Muscle layer of duodenum (tissue), 2 donors: ENCODE results near the gene CIROP.
A peak's percentile ranks its signal among the peaks of the same experiment; 100 is the strongest.

Experiments
- H3K27ac ChIP-seq: one replicate; pipeline ENCODE4 v1.7.0; 2013; ENCODE audit warnings: mild to moderate bottlenecking, low read length
- H3K27me3 ChIP-seq: one replicate; pipeline ENCODE4 v1.7.0; 2013; ENCODE audit warnings: low read depth, mild to moderate bottlenecking, control low read depth, low read length
- H3K36me3 ChIP-seq, 2 donors: one replicate each; pipeline ENCODE4 v1.7.0; 2013; ENCODE audit warnings: low read length in 2 of 2, control low read depth in 1 of 2, mild to moderate bottlenecking in 1 of 2; ENCODE audit not compliant: insufficient read depth in 2 of 2, control insufficient read depth in 1 of 2
- H3K4me1 ChIP-seq, 2 donors: one replicate each; pipeline ENCODE4 v1.7.0; 2013; ENCODE audit warnings: low read length in 2 of 2, mild to moderate bottlenecking in 2 of 2, control low read depth in 1 of 2, moderate library complexity in 1 of 2; ENCODE audit not compliant: insufficient read depth in 2 of 2, control insufficient read depth in 1 of 2
- H3K4me3 ChIP-seq, 2 donors: one replicate each; pipeline ENCODE4 v1.7.0; 2013; ENCODE audit warnings: low read length in 2 of 2, low read depth in 1 of 2, mild to moderate bottlenecking in 1 of 2
- H3K9me3 ChIP-seq, 2 donors: one replicate each; pipeline ENCODE4 v1.7.0; 2013; ENCODE audit warnings: low read length in 2 of 2, control low read depth in 1 of 2, mild to moderate bottlenecking in 1 of 2; ENCODE audit not compliant: control insufficient read depth in 1 of 2
- donor health status: healthy.

The CIROP gene

DNA sequence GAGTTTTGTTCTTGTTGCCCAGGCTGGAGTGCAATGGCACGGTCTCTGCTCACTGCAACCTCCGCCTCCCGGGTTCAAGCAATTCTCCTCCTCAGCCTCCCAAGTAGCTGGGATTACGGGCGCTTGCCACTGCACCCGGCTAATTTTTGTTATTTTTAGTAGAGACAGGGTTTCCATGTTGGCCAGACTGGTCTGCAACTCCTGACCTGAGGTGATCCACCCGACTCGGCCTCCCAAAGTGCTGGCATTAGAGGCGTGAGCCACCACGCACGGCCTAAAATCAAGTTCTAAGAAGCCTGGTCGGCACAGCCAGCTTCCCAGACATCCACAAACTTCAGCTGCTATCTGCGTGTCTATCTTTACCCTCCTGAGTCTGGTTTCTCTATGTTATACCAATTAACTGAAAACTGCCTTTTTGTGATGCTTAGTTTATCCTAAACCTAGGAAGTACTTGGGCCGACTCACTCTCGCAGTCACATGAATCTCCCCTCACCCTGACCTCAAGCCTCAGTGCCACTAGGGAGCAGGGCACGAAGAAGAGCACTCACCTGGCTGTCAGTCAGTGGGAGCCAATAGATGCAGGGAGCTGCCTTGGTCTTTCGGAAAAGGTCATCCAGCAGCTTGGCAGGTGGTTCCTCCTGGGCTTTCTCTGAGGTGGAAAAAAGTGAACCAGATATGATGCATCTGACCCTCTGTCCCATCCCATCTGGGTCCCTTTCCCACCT lies 44.1 kb downstream of the CIROP start:
- H3K4me1 ChIP-seq, result peaks cover 14 to 27% of the 10 kb centered on the region in 2 donors
- H3K9me3 ChIP-seq, result no peaks in the 10 kb centered on the region
- no peaks in the 10 kb centered on the region for H3K27me3 ChIP-seq
- no peak overlapping the region for H3K4me3 ChIP-seq
- no peak overlapping the region for H3K27ac ChIP-seq
- peaks cover 55 to 59% of the 10 kb centered on the region in 2 donors for H3K36me3 ChIP-seq

DNA sequence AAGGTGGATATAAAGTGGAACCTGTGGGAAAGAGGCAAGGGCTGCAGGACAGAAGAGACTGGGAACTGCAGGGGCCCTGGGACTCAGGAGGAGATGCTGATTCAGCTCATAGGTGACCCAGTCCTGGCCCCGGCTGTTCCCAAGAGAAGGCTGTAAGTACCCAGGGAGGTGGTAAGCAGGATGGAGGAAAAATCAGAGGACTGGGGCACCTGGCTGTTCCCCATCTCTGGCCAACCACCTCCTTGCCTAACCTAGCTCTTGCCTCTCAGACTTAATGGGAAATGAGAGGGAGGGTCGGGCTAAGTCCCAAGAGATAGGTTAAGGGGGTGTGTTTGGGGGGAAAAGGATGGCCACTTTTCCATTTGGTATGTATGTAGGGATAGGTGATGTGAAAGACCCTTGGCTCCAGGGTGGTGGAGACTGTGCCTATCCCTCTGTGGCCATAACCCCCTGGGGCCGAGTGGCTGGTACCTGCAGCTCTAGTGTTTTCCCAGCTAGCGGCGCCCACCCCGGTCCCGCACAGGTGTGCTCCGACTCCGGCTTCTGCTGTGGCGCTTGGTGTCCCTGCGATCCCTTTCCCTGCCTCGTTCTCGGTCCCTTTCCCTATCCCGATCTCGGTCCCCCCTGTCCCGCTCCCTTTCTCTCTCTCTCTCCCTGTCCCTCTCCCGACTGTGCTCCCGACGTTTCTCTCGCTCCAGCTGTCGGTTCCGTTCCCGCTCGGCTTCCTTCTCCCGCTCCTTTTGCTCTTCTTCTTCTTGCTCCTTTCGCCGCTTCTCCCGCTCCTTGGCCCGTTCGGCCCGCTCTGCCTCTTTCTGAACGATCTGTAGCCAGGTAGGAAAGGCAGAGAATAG lies 45.9 kb downstream of the CIROP start:
- H3K27ac ChIP-seq, result no peak overlapping the region
- peaks cover 42 to 48% of the 10 kb centered on the region in 2 donors for H3K36me3 ChIP-seq
- H3K9me3 ChIP-seq, result no peaks in the 10 kb centered on the region

DNA sequence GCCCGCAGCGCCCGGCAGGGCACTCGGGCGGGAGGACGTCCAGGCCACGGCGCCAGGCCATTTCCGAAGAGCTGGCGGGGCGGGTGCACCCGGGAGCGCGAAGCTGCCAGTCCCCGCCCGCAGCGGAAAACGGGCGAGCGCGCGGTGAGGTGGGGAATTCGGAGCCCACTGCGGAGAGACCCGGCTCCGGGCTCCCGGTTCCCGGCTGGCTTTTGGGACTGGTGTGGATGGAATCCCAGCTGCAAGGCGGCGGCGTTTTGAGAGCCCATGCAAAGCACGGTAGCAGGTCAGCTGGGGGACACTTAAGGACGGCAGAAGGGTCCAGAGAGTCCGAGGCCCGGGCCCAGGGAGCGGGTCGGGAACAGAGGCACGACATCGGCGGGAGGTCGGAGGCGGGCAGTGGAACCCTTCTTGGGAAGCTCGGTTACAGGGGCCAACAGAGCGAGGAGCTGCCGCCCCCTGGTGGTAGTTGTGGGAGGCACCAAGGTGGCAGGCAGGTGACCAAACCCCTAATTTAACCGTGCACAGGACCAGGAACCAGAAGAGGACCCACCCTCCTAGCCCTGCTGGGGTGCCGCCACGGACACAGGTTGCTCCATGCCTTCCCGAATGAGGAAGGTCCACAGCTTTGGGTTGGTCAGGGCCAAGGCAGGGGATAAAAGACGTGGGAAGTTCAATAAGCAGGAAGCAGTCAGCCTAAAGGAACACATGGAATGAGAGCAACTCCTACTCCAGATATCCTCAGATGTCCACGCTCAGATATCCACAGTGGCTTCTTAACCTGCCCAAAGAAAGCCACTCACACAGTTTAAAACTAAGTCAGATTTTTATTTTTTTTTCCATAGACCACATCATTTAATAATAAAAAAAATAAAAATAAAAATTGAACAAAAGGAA lies 46.8 kb downstream of the CIROP start:
- Histone ChIP-seq H3K27me3 (no peaks in the 10 kb centered on the region), H3K4me1 (peaks cover 14 to 31% of the 10 kb centered on the region in 2 donors), H3K9me3 (no peaks in the 10 kb centered on the region), H3K4me3 (peak overlapping the region; percentile 57 to 81), H3K27ac (no peak overlapping the region), H3K36me3 (peaks cover 34 to 39% of the 10 kb centered on the region in 2 donors)

More for the DNA sequence above, 45.9 kb downstream of the CIROP start:
- H3K4me1 ChIP-seq, result peaks cover 14 to 31% of the 10 kb centered on the region in 2 donors
- no peak overlapping the region for H3K4me3 ChIP-seq
- no peaks in the 10 kb centered on the region for H3K27me3 ChIP-seq

DNA sequence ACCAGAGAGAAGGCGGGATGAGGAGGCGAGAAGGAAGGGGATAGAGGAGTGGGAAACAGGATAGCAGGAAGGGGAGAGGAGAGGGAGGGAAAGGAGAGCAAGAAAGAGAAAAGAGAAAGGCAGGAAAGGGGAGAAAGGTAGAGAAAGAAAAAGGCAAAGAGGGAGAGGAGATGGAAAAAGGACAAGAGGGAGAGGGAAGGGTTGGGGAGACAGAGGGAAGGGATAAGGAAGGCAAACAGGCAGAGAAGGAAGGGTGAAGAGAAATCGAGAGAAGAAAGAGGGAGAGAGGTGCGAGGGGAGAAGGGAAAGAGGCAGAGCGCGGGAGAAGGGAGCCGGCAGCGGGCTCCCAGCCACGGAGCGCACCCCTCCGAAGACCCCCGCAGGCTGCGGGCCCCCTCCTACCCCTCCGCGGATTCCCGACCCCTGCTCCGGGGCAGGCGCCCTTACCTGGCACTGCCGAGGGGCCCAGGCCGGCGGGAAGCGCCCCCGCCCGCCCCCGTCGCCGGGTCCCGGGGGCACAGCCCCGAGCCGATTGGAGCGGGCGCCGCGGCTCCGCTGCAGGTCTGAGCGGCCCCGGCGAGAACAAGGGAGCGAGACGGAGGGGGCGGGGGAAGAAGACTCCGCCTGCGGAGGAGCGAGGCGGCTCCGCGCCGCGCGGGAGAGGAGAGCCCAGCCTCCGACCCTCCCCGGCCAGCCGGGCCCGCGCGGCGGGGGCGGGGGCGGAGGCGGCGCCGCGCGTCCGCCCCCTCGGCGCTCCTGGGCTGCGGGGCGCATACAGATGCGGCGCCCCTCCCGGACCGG lies 47.6 kb downstream of the CIROP start, which contains the start of gene CDH24:
TSS of gene CDH24 (minus strand) at position 565 of the 801 bp plus-strand sequence. CDS start 1,787 bp downstream, outside the sequence.
- Histone ChIP-seq H3K4me3 (peak within 1 kb of the TSS; percentile 57 to 81), H3K27ac (no peak within 1 kb of the TSS), H3K27me3 (no peaks in the 10 kb centered on the region), H3K4me1 (peaks cover 10 to 27% of the 10 kb centered on the region in 2 donors), H3K36me3 (peaks cover 25 to 31% of the 10 kb centered on the region in 2 donors), H3K9me3 (no peaks in the 10 kb centered on the region)

GRCh38 chr14:23056145-23056955 lies 48.4 kb downstream of the CIROP start:
- peaks cover 22 to 26% of the 10 kb centered on the region in 2 donors for H3K36me3 ChIP-seq
- no peaks in the 10 kb centered on the region for H3K9me3 ChIP-seq
- peak overlapping the region; percentile 52 to 81 for H3K4me3 ChIP-seq
- H3K27me3 ChIP-seq, result no peaks in the 10 kb centered on the region
- no peak overlapping the region for H3K27ac ChIP-seq
- H3K4me1 ChIP-seq, result peaks cover 9 to 23% of the 10 kb centered on the region in 2 donors

- no peak overlapping the region for H3K27ac ChIP-seq
- no peaks in the 10 kb centered on the region for H3K27me3 ChIP-seq
- H3K4me1 ChIP-seq, result peaks cover 9 to 23% of the 10 kb centered on the region in 2 donors
- H3K4me3 ChIP-seq, result no peak overlapping the region
- peaks cover 17 to 20% of the 10 kb centered on the region in 2 donors for H3K36me3 ChIP-seq
- H3K9me3 ChIP-seq, result no peaks in the 10 kb centered on the region
These were observed 49.1 kb downstream of the CIROP start for GRCh38 chr14:23055621-23056144.

- Histone ChIP-seq H3K27me3 (no peaks in the 10 kb centered on the region), H3K9me3 (no peaks in the 10 kb centered on the region), H3K36me3 (peaks cover 12 to 14% of the 10 kb centered on the region in 2 donors), H3K27ac (no peak overlapping the region), H3K4me1 (peaks cover 9 to 23% of the 10 kb centered on the region in 2 donors), H3K4me3 (no peak overlapping the region)
These were observed 49.6 kb downstream of the CIROP start for GRCh38 chr14:23055147-23055550.

DNA sequence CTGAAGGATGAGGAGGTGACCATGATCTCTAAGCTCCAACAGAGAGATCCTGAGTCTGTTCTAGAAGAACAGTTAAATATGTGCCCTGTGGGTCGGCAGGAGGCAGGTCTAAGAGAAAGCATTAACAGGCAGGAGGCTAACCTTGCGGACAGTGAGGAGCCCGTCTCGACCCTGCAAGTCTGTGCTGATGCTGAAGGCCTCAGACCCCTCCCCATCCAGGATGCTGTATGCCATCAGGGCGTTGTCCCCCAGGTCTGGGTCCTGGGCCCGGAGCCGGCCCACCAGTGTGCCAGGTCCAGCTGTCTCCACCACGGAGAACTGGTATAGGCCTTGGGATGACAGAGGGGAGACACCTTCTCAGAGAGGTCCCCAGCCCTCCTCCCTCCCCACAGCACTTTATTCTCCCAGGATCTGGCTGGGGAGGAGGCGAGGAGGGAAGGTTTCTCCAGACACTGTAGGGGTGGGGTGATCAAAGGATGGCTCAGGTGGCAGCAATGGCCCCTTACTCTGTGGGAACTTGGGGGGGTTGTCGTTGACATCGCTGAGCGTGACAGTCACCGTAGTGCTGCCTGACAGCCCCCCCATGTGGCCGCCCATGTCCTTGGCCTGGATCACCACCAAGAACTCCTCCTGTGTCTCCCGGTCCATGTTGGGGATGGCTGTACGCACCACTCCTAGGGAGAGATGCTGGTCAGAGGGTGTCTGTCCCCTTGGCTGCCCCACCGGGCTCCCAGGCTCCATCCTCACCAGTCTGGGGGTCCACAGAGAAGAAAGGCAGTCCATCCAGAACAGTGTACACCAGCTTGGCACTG lies 50.6 kb downstream of the CIROP start:
- Histone ChIP-seq H3K27me3 (no peaks in the 10 kb centered on the region), H3K27ac (no peak overlapping the region), H3K4me1 (peaks cover 9 to 23% of the 10 kb centered on the region in 2 donors), H3K4me3 (no peak overlapping the region), H3K9me3 (no peaks in the 10 kb centered on the region), H3K36me3 (peaks cover 6% of the 10 kb centered on the region in 2 donors)

- Histone ChIP-seq H3K4me3 (no peak overlapping the region), H3K9me3 (no peaks in the 10 kb centered on the region), H3K36me3 (no peaks in the 10 kb centered on the region), H3K4me1 (peaks cover 9 to 23% of the 10 kb centered on the region in 2 donors), H3K27me3 (no peaks in the 10 kb centered on the region), H3K27ac (no peak overlapping the region)
These were observed 51.4 kb downstream of the CIROP start for GRCh38 chr14:23053426-23053825.
